Spinal cord (tissue), 10 donors: ENCODE results near the gene MRNIP. TPM values are rescaled to one million over a fixed set of nuclear protein-coding genes. Genes with fewer than 3 reads are reported as not detected.

Experiments
- DNase-seq, 6 donors: peaks; one replicate each; pipeline versions ENCODE4 v3.0.0 to v3.0.0-alpha.2; 2013 to 2015; ENCODE audit warnings: low spot score in 6 of 6, low read depth in 4 of 6
- H3K27ac ChIP-seq: one replicate; pipeline ENCODE4 v1.5.1; 2013; ENCODE audit warnings: low read depth, low read length, control low read depth
- H3K27me3 ChIP-seq: one replicate; pipeline ENCODE4 v1.6.1; 2013; ENCODE audit warnings: low read length; ENCODE audit not compliant: control insufficient read depth, insufficient read depth
- H3K36me3 ChIP-seq: one replicate; pipeline ENCODE4 v1.6.1; 2013; ENCODE audit warnings: low read length; ENCODE audit not compliant: control insufficient read depth, insufficient read depth
- H3K4me1 ChIP-seq: one replicate; pipeline ENCODE4 v1.6.1; 2013; ENCODE audit warnings: low read length; ENCODE audit not compliant: control insufficient read depth, insufficient read depth
- H3K4me3 ChIP-seq: one replicate; pipeline ENCODE4 v1.5.1; 2013; ENCODE audit warnings: low read depth, low read length, control low read depth
- H3K9me3 ChIP-seq: one replicate; pipeline ENCODE4 v1.6.1; 2013; ENCODE audit warnings: low read length; ENCODE audit not compliant: control insufficient read depth, insufficient read depth
- WGBS: methylation state at CpG from one replicate; pipeline ENCODE4 v1.1.5; 2013; ENCODE audit warnings: missing lambda C conversion rate; ENCODE audit not compliant: insufficient coverage; 5-methylcytosine and 5-hydroxymethylcytosine counted together
- polyA plus RNA-seq, 2 donors: library from polyadenylated mRNA; unstranded; fragments of 120-200 nt; gene quantifications; one replicate each; pipeline ENCODE4 v1.2.1, GENCODE V29; 2013; ENCODE audit not compliant: insufficient read length in 2 of 2
- total RNA-seq, 2 donors: library from RNA; depleted of rRNA in 1 of 2; stranded (reverse); fragments of 120-200 nt in 1 of 2; fragments of >200 nt in 1 of 2; gene quantifications; one replicate each; pipeline versions ENCODE4 v1.2.3 to v1.2.4, GENCODE V29; 2013 to 2014
- donor health status: healthy.

Gene MRNIP
- total and polyA plus RNA-seq, 4 donors, result 26.3 to 53.9 (median 42.3) TPM

DNA sequence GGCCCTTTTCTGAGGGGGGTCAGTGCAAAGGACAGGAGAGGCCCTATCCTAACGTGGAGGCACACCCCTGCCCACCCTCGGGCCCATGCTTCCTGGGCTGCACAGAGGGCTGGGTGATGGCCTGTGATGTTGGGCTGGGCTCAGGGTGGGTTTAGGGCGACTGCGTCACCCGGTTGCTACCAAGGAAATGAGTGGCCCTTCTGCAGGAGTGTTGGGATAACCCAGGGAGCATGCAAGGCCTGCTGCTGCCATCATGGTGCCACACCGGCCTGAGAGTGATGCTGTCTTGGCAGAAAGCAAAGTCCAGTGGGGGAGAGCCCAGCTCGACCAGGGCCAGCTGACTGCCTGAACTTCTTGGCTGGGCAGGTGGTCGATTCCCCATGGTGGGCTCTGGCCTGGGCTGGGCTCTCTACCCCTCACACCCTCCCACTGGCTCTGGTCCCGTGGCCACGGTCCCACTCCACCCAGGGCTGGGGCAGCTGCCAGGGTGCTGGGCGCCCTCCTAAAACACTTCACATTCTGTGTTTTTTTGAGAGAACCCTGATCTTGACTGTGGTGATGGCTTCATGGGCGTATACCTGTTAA lies 21.5 kb upstream of the MRNIP start:
- H3K4me3 ChIP-seq, result no peak overlapping the region
- no peaks in the 10 kb centered on the region for H3K27me3 ChIP-seq
- WGBS, result 93% methylated on average over 10 of the region's 12 CpGs
- H3K9me3 ChIP-seq, result peaks cover 7% of the 10 kb centered on the region
- peaks cover 80% of the 10 kb centered on the region for H3K36me3 ChIP-seq
- H3K27ac ChIP-seq, result no peak overlapping the region
- no peak for DNase-seq
- H3K4me1 ChIP-seq, result no peaks in the 10 kb centered on the region

DNA sequence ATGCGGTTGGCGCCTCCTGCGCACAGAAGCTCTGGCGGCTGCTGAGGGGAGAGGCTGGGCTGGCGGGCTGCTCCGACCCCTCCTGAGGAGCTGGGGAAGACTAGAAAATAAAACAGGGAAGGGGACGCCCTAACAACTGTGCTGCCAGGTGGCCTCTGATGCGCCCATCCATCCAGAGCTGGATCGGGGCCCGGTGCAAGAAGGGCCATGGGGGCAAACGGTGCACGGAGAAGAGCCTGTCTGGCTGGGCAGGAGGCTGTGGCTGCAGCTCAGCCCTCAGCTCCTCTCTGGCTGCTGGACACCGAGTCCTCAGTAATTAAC lies 21.0 kb upstream of the MRNIP start:
- Histone ChIP-seq H3K4me3 (no peak overlapping the region), H3K27ac (no peak overlapping the region), H3K27me3 (no peaks in the 10 kb centered on the region), H3K4me1 (no peaks in the 10 kb centered on the region), H3K9me3 (peaks cover 7% of the 10 kb centered on the region), H3K36me3 (peaks cover 80% of the 10 kb centered on the region)
- DNase-seq, result no peak
- 90% methylated on average over 13 of the region's 13 CpGs for WGBS

DNA sequence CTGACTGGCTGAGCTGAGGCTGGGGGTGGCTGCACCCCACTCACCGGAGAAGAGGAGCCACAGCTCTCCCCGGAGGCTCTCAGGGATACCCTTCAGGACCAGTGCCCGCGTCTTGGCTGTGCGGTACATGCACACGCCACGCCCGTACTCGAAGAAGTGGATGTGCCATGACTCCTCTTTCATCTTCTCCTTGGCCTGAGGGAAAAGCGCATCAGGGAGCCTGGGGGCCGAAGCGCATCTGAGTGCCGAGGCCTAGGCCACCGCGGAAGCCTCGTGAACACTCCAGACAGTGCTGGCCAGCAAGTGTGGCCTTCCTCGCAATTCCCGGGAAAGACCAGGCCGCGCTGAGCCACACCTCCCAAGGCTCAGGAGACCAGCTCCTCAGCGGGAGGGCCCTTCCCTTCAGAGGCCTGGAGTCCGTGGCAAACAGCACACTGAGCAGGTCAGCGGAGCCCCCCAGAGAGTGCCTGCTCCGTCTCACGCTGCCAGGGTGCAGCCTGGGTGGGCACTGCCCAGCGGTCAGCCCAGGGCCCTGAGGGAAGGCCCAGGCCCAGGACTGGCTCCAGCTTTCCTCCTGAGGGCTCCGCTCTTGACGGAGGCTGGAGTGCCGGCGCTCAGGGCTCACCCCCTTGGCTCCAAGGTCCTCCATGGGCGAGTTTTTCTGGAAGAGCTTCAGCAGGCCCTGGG lies 20.5 kb upstream of the MRNIP start:
- no peak overlapping the region for H3K27ac ChIP-seq
- peaks cover 7% of the 10 kb centered on the region for H3K9me3 ChIP-seq
- H3K4me1 ChIP-seq, result no peaks in the 10 kb centered on the region
- DNase-seq, result no peak
- peaks cover 80% of the 10 kb centered on the region for H3K36me3 ChIP-seq
- no peaks in the 10 kb centered on the region for H3K27me3 ChIP-seq
- WGBS, result 95% methylated on average over 30 of the region's 31 CpGs
- H3K4me3 ChIP-seq, result no peak overlapping the region

DNA sequence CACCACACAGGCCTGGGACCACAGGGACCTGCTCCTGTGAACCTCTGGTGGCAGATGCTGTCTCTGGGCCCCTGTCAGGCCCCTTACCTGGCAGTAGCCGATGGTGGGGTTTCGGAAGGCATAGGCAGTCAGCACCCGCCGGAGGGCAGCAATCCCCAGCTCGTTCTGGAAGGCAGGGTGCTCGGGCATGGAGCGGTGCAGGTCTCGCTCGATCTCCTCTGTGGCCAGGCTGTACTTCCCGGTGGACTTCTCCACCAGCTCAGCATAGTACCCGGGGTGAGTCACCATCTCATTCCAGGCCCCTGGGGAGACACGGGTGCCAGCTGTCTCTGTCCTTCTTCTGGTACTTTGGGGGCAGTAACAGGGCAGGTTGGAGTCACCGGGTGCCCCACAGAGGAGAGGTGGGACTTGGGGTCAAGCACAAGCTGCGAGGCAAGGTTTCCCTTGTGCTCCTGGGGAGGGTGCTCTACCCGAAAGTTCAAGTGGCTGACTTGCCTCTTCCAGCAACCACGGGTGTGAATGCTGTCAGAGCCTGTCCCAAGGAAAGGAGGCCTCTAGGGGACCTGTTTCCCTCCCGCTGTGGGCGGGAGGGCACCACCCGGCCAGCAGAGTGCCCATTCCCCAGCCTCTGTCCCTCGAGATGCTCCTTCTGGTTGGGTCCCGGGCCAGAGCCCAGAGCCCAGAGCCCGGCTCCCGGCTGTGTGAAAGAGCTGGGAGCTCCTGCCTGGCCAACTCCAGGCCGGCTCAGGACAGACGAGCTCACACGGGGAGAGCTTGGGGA lies 19.8 kb upstream of the MRNIP start:
- peaks cover 82% of the 10 kb centered on the region for H3K36me3 ChIP-seq

DNA sequence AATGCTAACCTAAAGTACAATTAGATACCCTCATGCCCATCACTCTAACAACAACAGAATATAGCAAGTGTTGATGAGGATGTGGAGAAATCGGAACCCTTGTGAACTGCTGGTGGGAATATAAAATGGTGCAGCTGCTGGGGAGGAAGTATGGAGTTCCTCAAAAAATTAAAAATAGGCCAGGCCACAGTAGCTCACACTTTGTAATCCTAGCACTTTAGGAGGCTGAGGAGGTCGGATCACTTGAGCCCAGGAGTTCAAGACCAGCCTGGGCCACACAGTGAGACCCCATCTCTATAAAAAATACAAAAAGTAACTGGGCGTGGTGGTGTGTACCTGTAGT lies 18.0 kb upstream of the MRNIP start:
- Histone ChIP-seq H3K9me3 (no peaks in the 10 kb centered on the region), H3K4me1 (no peaks in the 10 kb centered on the region), H3K36me3 (peaks cover 94% of the 10 kb centered on the region), H3K27ac (no peak overlapping the region), H3K4me3 (no peak overlapping the region), H3K27me3 (no peaks in the 10 kb centered on the region)
- no peak for DNase-seq
- WGBS, result 100% methylated on average over 1 of the region's 3 CpGs

More for the DNA sequence above, 19.8 kb upstream of the MRNIP start:
- no peak overlapping the region for H3K4me3 ChIP-seq
- H3K9me3 ChIP-seq, result peaks cover 6% of the 10 kb centered on the region
- no peak overlapping the region for H3K27ac ChIP-seq
- H3K4me1 ChIP-seq, result no peaks in the 10 kb centered on the region
- WGBS, result 93% methylated on average over 25 of the region's 26 CpGs
- no peaks in the 10 kb centered on the region for H3K27me3 ChIP-seq
- no peak for DNase-seq

DNA sequence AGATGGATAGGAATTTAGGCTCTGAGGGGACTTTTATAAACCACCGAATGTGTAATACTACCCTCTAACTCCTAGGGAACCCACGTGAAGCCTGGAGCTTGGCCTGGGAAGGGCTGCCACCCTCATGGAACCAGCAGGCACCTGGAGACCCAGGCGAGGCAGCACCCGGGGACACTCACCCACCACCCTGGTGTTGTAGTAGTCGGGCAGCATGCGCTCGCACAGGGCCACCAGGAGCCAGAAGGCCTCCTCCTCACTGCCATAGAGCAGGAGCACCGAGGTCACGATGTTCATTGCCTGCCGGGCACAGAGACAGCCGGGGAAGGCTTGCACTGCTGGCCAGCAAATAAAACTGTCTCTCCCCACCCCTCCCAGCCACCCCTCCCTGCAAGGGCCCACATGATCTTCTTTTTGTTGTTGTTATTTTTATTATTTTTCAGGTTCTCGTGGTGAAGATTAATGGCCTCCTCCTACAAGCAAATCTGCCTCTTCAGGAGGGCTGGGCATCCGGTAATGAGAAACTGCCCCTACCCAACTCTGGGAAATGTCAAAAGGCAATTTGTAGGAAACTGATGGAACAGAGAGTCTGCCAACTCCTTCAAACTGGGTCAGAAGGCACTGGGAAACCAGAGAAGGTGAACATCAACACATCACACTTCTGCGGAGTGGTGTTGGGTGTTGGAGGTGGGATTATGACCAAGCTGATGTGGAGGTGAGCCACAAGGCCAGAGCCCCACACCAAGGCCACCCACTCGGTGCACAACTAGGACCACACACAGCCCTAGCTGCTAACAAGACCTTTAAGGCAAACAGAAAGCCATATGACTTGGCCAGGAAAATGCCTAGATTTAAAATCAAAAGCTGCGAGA lies 17.4 kb upstream of the MRNIP start:
- 97% methylated on average over 8 of the region's 16 CpGs for WGBS
- no peak for DNase-seq
- no peak overlapping the region for H3K27ac ChIP-seq
- peaks cover 94% of the 10 kb centered on the region for H3K36me3 ChIP-seq
- no peaks in the 10 kb centered on the region for H3K4me1 ChIP-seq
- H3K4me3 ChIP-seq, result no peak overlapping the region
- H3K9me3 ChIP-seq, result no peaks in the 10 kb centered on the region
- H3K27me3 ChIP-seq, result no peaks in the 10 kb centered on the region

DNA sequence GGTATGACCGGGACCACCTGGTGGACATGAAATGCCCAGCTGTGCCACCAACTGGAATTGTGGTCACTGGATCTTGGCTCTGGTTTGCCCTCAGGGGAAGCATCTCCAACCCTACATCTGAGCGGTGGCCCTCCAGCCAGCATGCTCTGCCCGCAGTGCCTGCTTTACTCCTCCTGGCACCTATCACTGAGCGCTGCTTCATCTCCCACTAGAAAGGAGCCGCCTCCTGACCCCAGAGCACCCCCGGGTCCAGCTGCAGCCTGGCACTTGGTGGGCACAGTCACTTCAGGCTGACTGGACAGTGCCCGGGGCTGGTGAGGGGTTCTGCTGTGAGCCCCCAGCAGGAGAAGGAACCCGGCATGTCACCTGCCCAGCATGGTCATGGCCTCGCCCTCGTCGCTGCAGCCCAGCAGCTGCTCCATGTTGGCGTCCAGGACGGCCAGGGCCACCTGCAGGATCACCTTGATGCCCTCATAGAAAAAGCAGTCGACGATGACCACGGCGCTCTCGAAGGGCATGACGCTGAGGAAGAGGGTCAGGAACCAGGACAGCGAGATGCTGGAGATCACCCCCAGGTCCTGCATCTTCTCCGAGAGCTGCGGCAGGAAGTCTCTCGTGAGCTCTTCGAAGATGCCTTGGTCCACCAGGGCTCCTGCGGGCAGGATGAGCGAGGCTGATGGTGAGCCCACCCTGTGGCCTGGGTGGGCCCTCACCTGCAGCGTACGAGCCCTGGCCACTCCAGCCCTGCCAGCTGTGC lies 16.1 kb upstream of the MRNIP start:
- H3K36me3 ChIP-seq, result peaks cover 94% of the 10 kb centered on the region

DNA sequence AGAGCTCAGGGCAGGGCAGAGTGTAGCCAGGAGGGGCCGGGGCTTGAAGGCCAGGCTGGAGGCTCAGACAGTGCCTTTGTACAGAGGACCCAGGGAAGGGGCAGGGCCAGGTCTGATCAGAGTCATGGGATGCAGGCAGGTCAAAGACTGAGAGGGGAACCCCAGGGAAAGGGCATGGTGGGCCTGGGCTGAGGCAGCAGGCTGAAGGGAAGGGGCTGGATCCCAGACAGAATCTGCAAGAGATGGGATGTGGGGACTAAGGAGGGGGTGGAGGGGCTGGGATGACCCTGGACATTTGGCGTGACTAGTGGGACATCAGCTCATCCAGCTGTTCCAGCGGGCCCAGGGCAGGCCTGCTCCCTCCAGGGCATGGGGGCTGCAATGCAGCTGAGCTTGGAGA lies 15.5 kb upstream of the MRNIP start:
- peaks cover 9% of the 10 kb centered on the region for H3K4me1 ChIP-seq
- H3K36me3 ChIP-seq, result peaks cover 94% of the 10 kb centered on the region
- no peak overlapping the region for H3K27ac ChIP-seq
- H3K27me3 ChIP-seq, result no peaks in the 10 kb centered on the region
- H3K9me3 ChIP-seq, result no peaks in the 10 kb centered on the region
- 96% methylated on average over 3 of the region's 3 CpGs for WGBS
- H3K4me3 ChIP-seq, result no peak overlapping the region
- DNase-seq, result no peak

More for the DNA sequence above, 16.1 kb upstream of the MRNIP start:
- H3K27me3 ChIP-seq, result no peaks in the 10 kb centered on the region
- no peak for DNase-seq
- no peak overlapping the region for H3K4me3 ChIP-seq
- H3K27ac ChIP-seq, result no peak overlapping the region
- H3K4me1 ChIP-seq, result peaks cover 7% of the 10 kb centered on the region
- WGBS, result 98% methylated on average over 28 of the region's 28 CpGs
- no peaks in the 10 kb centered on the region for H3K9me3 ChIP-seq

DNA sequence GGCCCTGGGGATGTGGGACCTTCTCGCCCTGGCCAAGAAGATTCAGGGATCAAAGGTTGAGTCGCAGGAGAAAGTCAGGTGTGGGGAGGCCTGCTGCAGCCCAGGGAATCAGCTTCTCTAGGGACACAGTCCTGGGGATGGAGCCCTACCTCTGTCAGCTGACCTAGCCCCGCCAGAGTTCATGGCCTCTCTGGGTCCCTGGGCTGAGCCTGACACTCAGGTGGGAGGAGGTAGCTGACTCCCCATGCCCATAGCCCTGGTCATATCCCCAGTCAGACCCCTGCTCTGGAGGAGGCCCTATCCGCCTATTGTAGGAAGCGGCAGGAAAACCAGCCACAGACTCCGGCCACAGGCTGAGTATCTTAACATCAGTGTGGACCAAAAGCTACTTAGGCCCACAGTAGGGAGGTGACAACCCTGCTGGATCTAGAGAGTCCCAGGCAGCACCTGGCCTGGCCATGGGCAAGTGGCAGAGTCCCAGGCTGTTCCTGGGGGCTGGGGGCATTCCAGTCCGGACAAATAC lies 15.0 kb upstream of the MRNIP start:
- Histone ChIP-seq H3K27ac (no peak overlapping the region), H3K4me1 (peaks cover 9% of the 10 kb centered on the region), H3K4me3 (no peak overlapping the region), H3K9me3 (no peaks in the 10 kb centered on the region), H3K36me3 (peaks cover 94% of the 10 kb centered on the region), H3K27me3 (no peaks in the 10 kb centered on the region)
- 98% methylated on average over 7 of the region's 7 CpGs for WGBS
- DNase-seq, result no peak
